HCT116 (cell line): ENCODE data around the gene CFAP74. TPM values are rescaled to one million over a fixed set of nuclear protein-coding genes. Genes with fewer than 3 reads are reported as not detected.
A peak's percentile ranks its signal among the peaks of the same experiment; 100 is the strongest.

Source experiments
- ATAC-seq: fragments of 200-7000 bp; cut with Tn5 transposase; 2 replicates; pipeline ENCODE4 v1.9.1; 2020; ENCODE audit warnings: mild to moderate bottlenecking, moderate library complexity
- BruUV-seq: library from RNA; stranded (reverse); fragments of 400-500 nt; replicated peaks from 2 replicates; lab custom pipeline; 2021; lab: Mats Ljungman, UMichigan
- CTCF ChIA-PET: fragments of 300-600 bp; sonication (Branson Sonifier 250); formaldehyde crosslinking; loops from one replicate; lab custom pipeline; 2021; ENCODE audit warnings: antibody characterized with exemption; lab: Charles Lee
- POLR2A ChIA-PET: fragments of 300-600, 350-600 bp; sonication (Branson Sonifier 250); formaldehyde crosslinking; loops from one replicate; lab custom pipeline; 2021; ENCODE audit warnings: antibody characterized with exemption; lab: Charles Lee
- RAD21 ChIA-PET, 2 experiments: fragments of 300-600 bp; sonication (Branson Sonifier 250); formaldehyde crosslinking; loops; one replicate each; lab custom pipeline; 2023; ENCODE audit warnings: low total read pairs in 2 of 2; ENCODE audit not compliant: uncharacterized antibody in 2 of 2, unreplicated experiment in 2 of 2, low non-redundant PET in 1 of 2; lab: Charles Lee
- DNase-seq: peaks from one replicate; pipeline ENCODE4 v3.0.0-alpha.2; 2010; ENCODE audit warnings: low read depth, low spot score
- H2AFZ ChIP-seq: fragments of 200-600 bp; shearing (Covaris generic), sonication (generic); 2 replicates; pipeline ENCODE4 v1.6.1; 2017; ENCODE audit warnings: low read depth, mixed run types, mixed read lengths, antibody characterized with exemption, low read length; ENCODE audit not compliant: poor library complexity, severe bottlenecking
- H3K27ac ChIP-seq: 2 replicates; pipeline ENCODE4 v1.5.1; 2012; ENCODE audit warnings: low read depth, low read length
- H3K27me3 ChIP-seq: fragments of 200-600 bp; sonication (generic); 2 replicates; pipeline ENCODE4 v1.6.1; 2016; ENCODE audit warnings: mixed run types, low read length, mixed read lengths; ENCODE audit not compliant: insufficient read depth
- H3K36me3 ChIP-seq, 2 experiments: fragments of 200-500 bp in 1 of 2; fragments of 200-600 bp in 1 of 2; sonication (Bioruptor generic) in 1 of 2; sonication (generic) in 1 of 2; 2 replicates each; pipeline versions ENCODE4 v1.5.1 to v1.6.1; 2014 to 2016; ENCODE audit warnings: low read length in 2 of 2, inconsistent platforms in 1 of 2, mixed read lengths in 1 of 2, mixed run types in 1 of 2; ENCODE audit not compliant: insufficient read depth in 2 of 2, control insufficient read depth in 1 of 2
- H3K4me1 ChIP-seq, 2 experiments: fragments of 200-600 bp in 1 of 2; sonication (generic) in 1 of 2; 2 replicates each; pipeline versions ENCODE4 v1.5.1 to v1.6.1; 2012 to 2017; ENCODE audit warnings: low read length in 2 of 2, inconsistent platforms in 1 of 2, mild to moderate bottlenecking in 1 of 2, mixed read lengths in 1 of 2, mixed run types in 1 of 2, moderate library complexity in 1 of 2; ENCODE audit not compliant: insufficient read depth in 2 of 2, control insufficient read depth in 1 of 2
- H3K4me2 ChIP-seq: fragments of 200-600 bp; sonication (generic); 2 replicates; pipeline ENCODE4 v1.6.1; 2017; ENCODE audit warnings: mixed run types, low read length, mixed read lengths
- H3K4me3 ChIP-seq, 2 experiments: fragments of 200-600 bp in 1 of 2; sonication (generic) in 1 of 2; replicated peaks in 1 of 2; 2 replicates each; pipeline ENCODE4 v1.5.1; 2011 to 2016; ENCODE audit warnings: low read length in 2 of 2, control low read depth in 1 of 2, low read depth in 1 of 2, mild to moderate bottlenecking in 1 of 2, mixed read lengths in 1 of 2, mixed run types in 1 of 2
- H3K79me2 ChIP-seq: fragments of 200-600 bp; sonication (generic); 2 replicates; pipeline ENCODE4 v1.6.1; 2017; ENCODE audit warnings: mild to moderate bottlenecking, mixed run types, low read length, moderate library complexity, mixed read lengths; ENCODE audit not compliant: insufficient read depth
- H3K9ac ChIP-seq: fragments of 200-600 bp; sonication (generic); 2 replicates; pipeline ENCODE4 v1.6.1; 2016; ENCODE audit warnings: low read length, mixed read lengths
- H3K9me2 ChIP-seq: fragments of 200-600 bp; sonication (generic), shearing (Covaris generic); 2 replicates; pipeline ENCODE4 v1.6.1; 2017; ENCODE audit warnings: mixed run types, mild to moderate bottlenecking, moderate library complexity; ENCODE audit not compliant: insufficient read depth
- H3K9me3 ChIP-seq, 2 experiments: fragments of 200-500 bp in 1 of 2; fragments of 200-600 bp in 1 of 2; sonication (Bioruptor generic) in 1 of 2; sonication (generic) in 1 of 2; 2 replicates each; pipeline ENCODE4 v1.6.1; 2014 to 2017; ENCODE audit warnings: low read length in 2 of 2, mixed read lengths in 2 of 2, inconsistent platforms in 1 of 2, low read depth in 1 of 2, mild to moderate bottlenecking in 1 of 2, mixed run types in 1 of 2, moderate library complexity in 1 of 2; ENCODE audit not compliant: control insufficient read depth in 1 of 2, insufficient read depth in 1 of 2
- H4K20me1 ChIP-seq: fragments of 200-600 bp; sonication (generic), shearing (Covaris generic); 2 replicates; pipeline ENCODE4 v1.6.1; 2017; ENCODE audit warnings: mixed run types, mild to moderate bottlenecking, moderate library complexity; ENCODE audit not compliant: insufficient read depth
- POLR2AphosphoS5 ChIP-seq: IDR thresholded peaks from 2 replicates; pipeline ENCODE4 v1.6.1; 2011; ENCODE audit warnings: mild to moderate bottlenecking, low read depth, low read length, moderate library complexity
- ZBTB33 ChIP-seq: IDR thresholded peaks from 2 replicates; pipeline ENCODE4 v1.6.1; 2011; ENCODE audit warnings: mild to moderate bottlenecking, low read length, moderate library complexity; ENCODE audit not compliant: insufficient replicate concordance; ENCODE audit errors: extremely low read depth
- intact Hi-C: fragments of 100-400 bp; cut with micrococcal nuclease; formaldehyde crosslinking; loops from 2 replicates; pipeline ENCODE4 v1.10.0; 2022
- total RNA-seq: library from RNA; stranded (reverse); gene quantifications from one replicate; pipeline ENCODE4 v1.2.1, GENCODE V29; 2021; ENCODE audit not compliant: unreplicated experiment
- TF ChIP-seq, protein P1 (sequence below), 3 experiments: fragments of 200-600 bp in 1 of 3; sonication (generic) in 1 of 3; IDR thresholded peaks in 2 of 3; conservative IDR thresholded peaks in 1 of 3; 2 replicates each; pipeline ENCODE4 v1.5.1; 2012 to 2017; ENCODE audit warnings: low read depth in 2 of 3, low read length in 2 of 3, antibody characterized with exemption in 1 of 3, borderline replicate concordance in 1 of 3, control low read depth in 1 of 3, mild to moderate bottlenecking in 1 of 3, mixed read lengths in 1 of 3, mixed run types in 1 of 3, moderate library complexity in 1 of 3; ENCODE audit not compliant: insufficient read depth in 1 of 3

The CFAP74 gene
- total RNA-seq, 1 experiment from 2014 or later, result 4.9 TPM

DNA sequence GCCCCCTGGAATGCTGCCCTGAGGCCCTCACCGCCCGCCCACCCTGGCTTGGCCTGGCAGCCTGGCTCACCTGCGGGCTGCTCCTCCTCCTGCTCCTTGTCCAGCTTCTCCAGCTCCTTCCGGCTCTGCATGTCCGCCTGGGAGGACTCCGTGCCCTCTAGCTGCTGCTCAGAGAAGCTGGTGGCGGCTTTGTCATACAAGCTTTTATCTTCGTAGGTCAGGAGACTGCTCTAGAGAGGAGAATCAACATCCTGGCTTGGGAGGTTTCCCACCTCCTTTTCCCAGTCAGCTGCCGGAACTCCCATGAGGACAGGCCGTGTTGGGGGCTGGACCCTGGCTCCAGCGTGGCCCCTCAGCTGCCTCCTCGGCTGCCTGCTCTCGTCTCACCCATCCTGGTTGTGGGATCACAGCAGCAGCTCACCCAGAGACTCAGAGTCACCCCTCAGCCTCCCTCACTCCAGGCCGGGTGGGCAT lies 47.9 kb downstream of the CFAP74 start:
- Histone ChIP-seq H3K9me3 (no peaks in the 10 kb centered on the region), H3K36me3 (no peaks in the 10 kb centered on the region), H3K79me2 (no peaks in the 10 kb centered on the region), H3K27me3 (no peaks in the 10 kb centered on the region), H2AFZ (no peak overlapping the region), H3K4me3 (no peak overlapping the region), H3K4me2 (no peak overlapping the region), H4K20me1 (no peaks in the 10 kb centered on the region), H3K9ac (no peak overlapping the region), H3K9me2 (no peaks in the 10 kb centered on the region), H3K27ac (no peak overlapping the region), H3K4me1 (peaks cover 3 to 15% of the 10 kb centered on the region in 2 experiments; a peak in 3 of 4 replicates)
- intact Hi-C loops, result no loop called here
- CTCF ChIA-PET, result interaction anchor here (1.0 to 1.3 kb wide), 2 partner anchors 11 to 94 kb away, joined by 3 to 4 read pairs; partner anchors contain the start of gene PRKCZ
- POLR2A ChIA-PET, result no interaction called here
- no TSS peak for BruUV-seq
- DNase-seq, result no peak
- RAD21 ChIA-PET, result no interaction called here
- ATAC-seq, result no peak
- TF ChIP-seq ZBTB33, result no peak

DNA sequence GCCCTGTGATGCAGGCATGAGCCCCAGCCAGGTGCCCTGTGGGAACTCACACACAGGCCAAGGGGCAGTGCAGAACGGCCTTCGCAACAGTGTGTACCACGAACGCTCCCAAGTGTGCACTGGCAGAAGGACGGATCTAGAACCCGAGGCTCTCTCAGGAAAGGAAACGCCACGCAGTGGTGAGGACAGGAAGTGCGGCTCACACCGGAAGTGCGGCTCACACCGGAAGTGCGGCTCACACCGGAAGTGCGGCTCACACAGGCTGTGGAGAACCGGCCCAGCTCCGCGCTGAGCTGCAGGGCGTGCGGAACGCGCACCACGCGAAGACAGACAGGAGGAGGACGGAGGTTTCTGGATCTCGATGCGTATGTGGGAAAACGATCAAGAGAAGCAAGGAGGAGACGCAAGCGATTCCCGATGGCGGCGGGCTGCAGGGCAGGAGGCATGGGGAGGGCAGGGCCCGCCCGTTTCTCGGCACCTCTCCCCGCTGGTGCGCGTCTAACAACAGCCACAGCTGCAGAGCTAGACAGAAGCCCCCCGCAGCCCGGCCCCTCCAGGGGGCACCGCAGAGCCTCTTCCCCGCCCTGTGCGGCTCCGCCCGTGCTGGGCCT lies 48.6 kb downstream of the CFAP74 start:
- H3K4me1 ChIP-seq, result peaks cover 0 to 8% of the 10 kb centered on the region in 2 experiments; a peak in 2 of 4 replicates
- no peaks in the 10 kb centered on the region for H3K27me3 ChIP-seq
- H3K9me3 ChIP-seq, result no peaks in the 10 kb centered on the region
- RAD21 ChIA-PET, result no interaction called here
- CTCF ChIA-PET, result interaction anchor here (0.6 to 1.3 kb wide), 3 partner anchors 10 to 95 kb away, joined by 3 to 4 read pairs (median 3); partner anchors contain the start of gene PRKCZ
- no peak overlapping the region for H3K27ac ChIP-seq
- no peaks in the 10 kb centered on the region for H3K36me3 ChIP-seq
- ATAC-seq (0 out of 2 replicates have a peak, but pooled peaks have one; percentile 16), DNase-seq (no peak)
- no peak overlapping the region for H3K4me2 ChIP-seq
- no peak overlapping the region for H3K9ac ChIP-seq
- no peak overlapping the region for H3K4me3 ChIP-seq
- H2AFZ ChIP-seq, result no peak overlapping the region
- no TSS peak for BruUV-seq
- H4K20me1 ChIP-seq, result no peaks in the 10 kb centered on the region
- H3K79me2 ChIP-seq, result no peaks in the 10 kb centered on the region
- POLR2A ChIA-PET, result no interaction called here
- intact Hi-C loops, result no loop called here
- no peak for TF ChIP-seq POLR2AphosphoS5
- TF ChIP-seq, protein P1, sequence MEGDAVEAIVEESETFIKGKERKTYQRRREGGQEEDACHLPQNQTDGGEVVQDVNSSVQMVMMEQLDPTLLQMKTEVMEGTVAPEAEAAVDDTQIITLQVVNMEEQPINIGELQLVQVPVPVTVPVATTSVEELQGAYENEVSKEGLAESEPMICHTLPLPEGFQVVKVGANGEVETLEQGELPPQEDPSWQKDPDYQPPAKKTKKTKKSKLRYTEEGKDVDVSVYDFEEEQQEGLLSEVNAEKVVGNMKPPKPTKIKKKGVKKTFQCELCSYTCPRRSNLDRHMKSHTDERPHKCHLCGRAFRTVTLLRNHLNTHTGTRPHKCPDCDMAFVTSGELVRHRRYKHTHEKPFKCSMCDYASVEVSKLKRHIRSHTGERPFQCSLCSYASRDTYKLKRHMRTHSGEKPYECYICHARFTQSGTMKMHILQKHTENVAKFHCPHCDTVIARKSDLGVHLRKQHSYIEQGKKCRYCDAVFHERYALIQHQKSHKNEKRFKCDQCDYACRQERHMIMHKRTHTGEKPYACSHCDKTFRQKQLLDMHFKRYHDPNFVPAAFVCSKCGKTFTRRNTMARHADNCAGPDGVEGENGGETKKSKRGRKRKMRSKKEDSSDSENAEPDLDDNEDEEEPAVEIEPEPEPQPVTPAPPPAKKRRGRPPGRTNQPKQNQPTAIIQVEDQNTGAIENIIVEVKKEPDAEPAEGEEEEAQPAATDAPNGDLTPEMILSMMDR (IDR thresholded peaks at IDR 0.05 in 2 of 3, conservative IDR thresholded peaks at IDR 0.05 in 1 of 3; ENCODE audit: borderline replicate concordance in 1 of 3, insufficient read depth in 1 of 3, low read depth in 2 of 3, low read length in 2 of 3), result peak in 1 of 3 experiments; percentile 2; a peak in 1 of 6 replicates
- H3K9me2 ChIP-seq, result no peaks in the 10 kb centered on the region
